Astrocyte of the cerebellum (primary cell): ENCODE measurements around the gene EIF4E2.
A peak's percentile ranks its signal among the peaks of the same experiment; 100 is the strongest.

Experiments
- DNase-seq: peaks from one replicate; pipeline ENCODE4 v3.0.0-alpha.2; 2011; ENCODE audit warnings: low read depth
- H3K4me3 ChIP-seq: 2 replicates; pipeline ENCODE4 v1.5.1; 2011; ENCODE audit warnings: mild to moderate bottlenecking, low read depth, low read length, moderate library complexity
- in situ Hi-C: cut with HindIII; loops from 2 replicates; pipeline ENCODE4 v1.10.0; 2017; ENCODE audit warnings: low sequenced_read_pairs
- TF ChIP-seq, protein P1 (sequence below): IDR thresholded peaks from 2 replicates; pipeline ENCODE4 v1.5.1; 2012; ENCODE audit warnings: low read length, low read depth, moderate library complexity, mild to moderate bottlenecking; ENCODE audit errors: missing control alignments

Gene EIF4E2

DNA sequence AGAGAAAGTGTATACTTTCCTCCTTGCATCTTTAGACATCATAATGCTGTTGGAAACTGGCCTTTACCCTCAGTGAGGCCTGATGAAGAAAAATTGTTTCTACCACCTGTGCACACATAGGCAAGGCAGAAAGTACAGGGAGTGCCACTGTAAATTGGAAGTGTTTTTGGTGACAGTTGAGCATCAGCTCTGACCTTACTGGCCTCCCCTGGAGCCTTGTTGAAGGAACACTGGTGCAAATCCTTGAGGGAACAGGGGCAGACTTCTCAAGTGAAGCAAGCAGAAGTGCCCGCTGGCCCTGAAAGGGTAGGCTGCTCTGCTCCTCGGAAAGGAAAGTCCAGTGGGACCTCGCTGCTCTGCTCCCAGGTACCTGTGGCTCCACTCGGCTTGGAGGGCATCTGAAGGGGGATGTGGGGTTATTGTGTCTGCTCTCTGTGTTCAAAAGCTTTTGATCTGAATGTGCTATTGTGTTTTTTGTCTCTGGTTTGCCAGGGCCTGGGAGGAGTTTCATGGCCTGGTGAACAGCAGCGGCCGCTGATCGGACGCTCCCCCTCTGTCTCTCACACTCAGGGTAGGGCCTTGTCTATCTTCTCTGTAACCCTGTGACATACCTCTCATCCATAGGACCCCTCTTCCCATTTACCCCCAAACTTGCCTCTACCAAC lies 23.4 kb downstream of the EIF4E2 start:
- TF ChIP-seq, protein P1, sequence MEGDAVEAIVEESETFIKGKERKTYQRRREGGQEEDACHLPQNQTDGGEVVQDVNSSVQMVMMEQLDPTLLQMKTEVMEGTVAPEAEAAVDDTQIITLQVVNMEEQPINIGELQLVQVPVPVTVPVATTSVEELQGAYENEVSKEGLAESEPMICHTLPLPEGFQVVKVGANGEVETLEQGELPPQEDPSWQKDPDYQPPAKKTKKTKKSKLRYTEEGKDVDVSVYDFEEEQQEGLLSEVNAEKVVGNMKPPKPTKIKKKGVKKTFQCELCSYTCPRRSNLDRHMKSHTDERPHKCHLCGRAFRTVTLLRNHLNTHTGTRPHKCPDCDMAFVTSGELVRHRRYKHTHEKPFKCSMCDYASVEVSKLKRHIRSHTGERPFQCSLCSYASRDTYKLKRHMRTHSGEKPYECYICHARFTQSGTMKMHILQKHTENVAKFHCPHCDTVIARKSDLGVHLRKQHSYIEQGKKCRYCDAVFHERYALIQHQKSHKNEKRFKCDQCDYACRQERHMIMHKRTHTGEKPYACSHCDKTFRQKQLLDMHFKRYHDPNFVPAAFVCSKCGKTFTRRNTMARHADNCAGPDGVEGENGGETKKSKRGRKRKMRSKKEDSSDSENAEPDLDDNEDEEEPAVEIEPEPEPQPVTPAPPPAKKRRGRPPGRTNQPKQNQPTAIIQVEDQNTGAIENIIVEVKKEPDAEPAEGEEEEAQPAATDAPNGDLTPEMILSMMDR: no peak
- DNase-seq: no peak
- in situ Hi-C loops: no loop called here

DNA sequence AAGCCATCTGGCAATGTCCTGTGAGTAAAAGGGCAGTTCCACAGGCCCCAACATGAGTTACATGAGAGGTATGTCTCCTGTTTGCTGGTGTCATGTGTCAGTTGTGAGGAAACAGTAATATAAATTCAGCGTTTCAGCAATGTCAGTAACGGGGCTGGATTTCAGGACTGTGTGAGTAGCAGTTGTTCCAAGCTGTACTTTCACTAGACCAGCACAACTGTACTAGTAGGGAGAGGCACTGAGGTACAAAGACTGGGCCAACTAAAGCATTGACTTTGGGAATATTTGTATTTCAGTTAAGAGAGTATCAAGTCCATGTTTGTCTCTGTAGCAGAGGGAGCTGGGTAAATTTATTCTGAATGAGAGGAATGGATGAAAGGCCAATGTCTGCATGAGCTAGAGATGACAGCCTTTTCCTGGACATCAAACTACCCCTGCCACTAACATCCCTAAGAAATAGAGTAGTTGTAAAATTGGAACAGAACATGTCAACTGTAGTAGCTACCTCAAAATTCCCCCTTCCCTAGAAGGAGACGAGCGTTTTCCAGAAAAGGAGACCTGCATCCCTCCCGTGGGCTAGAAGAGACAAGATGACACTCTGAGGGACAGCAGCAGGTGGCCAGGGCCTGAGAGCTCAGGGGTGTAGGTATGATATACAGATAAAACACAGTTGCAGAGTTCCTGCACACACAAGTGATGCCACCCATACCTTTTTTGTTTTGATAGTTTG lies 24.4 kb downstream of the EIF4E2 start:
- in situ Hi-C loops: no loop called here
- TF ChIP-seq, protein P1: no peak
- H3K4me3 ChIP-seq: no peak overlapping the region
- no peak for DNase-seq

More for the DNA sequence above, 23.4 kb downstream of the EIF4E2 start:
- no peak overlapping the region for H3K4me3 ChIP-seq

DNA sequence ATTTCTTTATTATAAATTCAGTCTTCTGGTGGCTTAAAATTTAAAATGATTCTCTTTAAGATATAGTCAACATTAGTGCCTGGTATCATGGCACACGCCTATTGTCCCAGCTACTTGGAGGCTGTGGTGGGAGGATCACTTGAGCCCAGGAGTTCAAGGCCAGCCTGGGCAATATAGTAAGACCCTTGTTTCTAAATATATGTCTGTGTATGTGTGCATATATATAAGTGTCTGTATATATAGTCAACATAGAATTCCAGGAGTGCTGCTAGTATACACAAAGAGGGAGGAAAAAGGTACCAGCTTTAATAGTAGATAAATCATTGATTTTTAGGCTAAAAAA lies 24.9 kb downstream of the EIF4E2 start:
- in situ Hi-C loops: no loop called here
- TF ChIP-seq, protein P1: no peak
- DNase-seq: no peak
- H3K4me3 ChIP-seq: no peak overlapping the region

DNA sequence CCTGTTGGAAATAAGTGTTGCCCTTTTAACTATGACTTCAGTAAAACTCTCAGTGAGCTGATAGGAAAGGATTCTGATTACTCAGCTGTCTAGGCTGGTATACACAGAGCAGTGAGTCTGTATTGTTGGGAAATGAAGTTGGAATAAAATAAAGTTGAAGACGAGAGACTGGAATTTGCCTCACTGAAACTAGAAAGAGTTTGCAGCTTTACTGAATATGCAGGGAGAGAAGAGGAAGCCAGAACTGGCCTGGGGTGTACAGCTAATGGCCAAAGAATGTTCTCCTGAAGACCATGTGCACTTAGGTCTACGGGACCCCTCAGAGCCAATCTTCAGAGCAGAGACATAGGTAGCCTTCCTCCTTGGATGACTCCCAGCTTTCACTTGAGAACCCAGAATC lies 26.5 kb downstream of the EIF4E2 start:
- TF ChIP-seq, protein P1: no peak
- in situ Hi-C loops: no loop called here
- H3K4me3 ChIP-seq: no peak overlapping the region
- DNase-seq: peak; percentile 48

DNA sequence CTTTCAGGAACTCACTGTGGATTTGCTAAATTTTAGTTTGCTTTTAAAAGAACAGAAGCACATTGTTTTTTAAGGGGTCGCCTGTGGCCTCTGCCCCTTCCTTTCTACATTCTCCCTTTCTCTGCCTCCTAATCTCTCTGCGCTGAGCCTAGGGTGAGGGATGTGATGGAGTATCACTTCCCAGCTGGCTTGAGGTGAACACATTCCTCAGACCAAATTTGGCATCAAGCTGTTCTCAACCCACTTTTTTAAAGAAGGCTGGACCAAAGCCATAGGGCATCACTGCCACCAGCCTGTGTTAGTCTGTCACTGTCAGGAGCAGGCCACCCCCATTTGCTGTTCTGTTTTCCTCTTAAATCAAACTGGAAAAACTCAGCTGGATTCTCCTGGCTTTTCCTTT lies 27.4 kb downstream of the EIF4E2 start:
- no peak overlapping the region for H3K4me3 ChIP-seq
- in situ Hi-C loops: no loop called here
- no peak for DNase-seq
- TF ChIP-seq, protein P1: no peak

DNA sequence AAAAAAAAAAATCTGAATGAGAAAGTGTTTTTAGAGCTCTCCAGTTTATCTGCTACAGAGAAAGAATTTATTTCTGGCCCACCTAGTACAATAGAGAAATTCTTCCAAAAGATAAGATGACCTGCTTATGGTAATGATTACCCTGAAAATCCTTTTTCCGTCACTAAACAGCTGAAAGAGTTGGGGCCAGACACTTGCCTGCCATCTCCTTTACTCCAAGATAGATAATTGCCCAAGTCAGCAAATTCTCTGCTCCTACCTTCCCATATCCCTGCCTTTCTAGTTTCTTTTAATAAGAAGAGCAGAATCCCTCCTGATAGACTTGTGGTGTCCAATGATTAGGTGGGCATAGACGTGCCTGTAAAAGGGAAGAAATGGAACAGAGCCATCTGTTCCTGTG lies 28.1 kb downstream of the EIF4E2 start:
- TF ChIP-seq, protein P1: no peak
- no peak for DNase-seq
- in situ Hi-C loops: no loop called here
- no peak overlapping the region for H3K4me3 ChIP-seq
